Endothelial cell of umbilical vein (primary cell): ENCODE results near the gene ANP32B. TPM values are rescaled to one million over a fixed set of nuclear protein-coding genes. Genes with fewer than 3 reads are reported as not detected.

ENCODE experiments used
- BruUV-seq: library from RNA; stranded (reverse); fragments of 400-500 nt; replicated peaks from 2 replicates; lab custom pipeline; 2021; lab: Mats Ljungman, UMichigan
- CTCF ChIA-PET: fragments of 300-600, 350-600 bp; sonication (Branson Sonifier 250); formaldehyde crosslinking; loops from one replicate; lab custom pipeline; 2021; ENCODE audit warnings: antibody characterized with exemption, inconsistent platforms; lab: Charles Lee
- POLR2A ChIA-PET: fragments of 300-600, 350-600 bp; sonication (Branson Sonifier 250); formaldehyde crosslinking; loops from one replicate; lab custom pipeline; 2021; ENCODE audit warnings: antibody characterized with exemption, inconsistent platforms; lab: Charles Lee
- DNase-seq: peaks from one replicate; pipeline ENCODE4 v3.0.0-alpha.2; 2011; ENCODE audit warnings: low read depth, low spot score
- FAIRE-seq: peaks from 2 replicates; lab custom pipeline; 2011; peaks lifted over from hg19 to GRCh38; lab: Jason Lieb, UNC
- H2AFZ ChIP-seq: 2 replicates; pipeline ENCODE4 v1.6.0; 2012; ENCODE audit warnings: low read depth, low read length, control low read depth, inconsistent platforms
- H3K27ac ChIP-seq: 2 replicates; pipeline ENCODE4 v1.5.1; 2011; ENCODE audit warnings: low read depth, mild to moderate bottlenecking, control low read depth, low read length, moderate library complexity; ENCODE audit not compliant: insufficient read depth
- H3K27me3 ChIP-seq, 2 experiments: 2 replicates each; pipeline versions ENCODE4 v1.6.0 to v1.6.1; 2011; ENCODE audit warnings: low read length in 2 of 2, mixed read lengths in 1 of 2; ENCODE audit not compliant: control insufficient read depth in 2 of 2, insufficient read depth in 2 of 2
- H3K36me3 ChIP-seq, 2 experiments: 2 replicates in 1 of 2; 3 replicates in 1 of 2; pipeline ENCODE4 v1.5.1; 2011; ENCODE audit warnings: low read length in 2 of 2, mild to moderate bottlenecking in 1 of 2, moderate library complexity in 1 of 2; ENCODE audit not compliant: control insufficient read depth in 2 of 2, insufficient read depth in 2 of 2; ENCODE audit errors: extremely low read depth in 1 of 2
- H3K4me1 ChIP-seq: 3 replicates; pipeline ENCODE4 v1.5.1; 2011; ENCODE audit warnings: mild to moderate bottlenecking, low read length; ENCODE audit not compliant: control insufficient read depth, insufficient read depth; ENCODE audit errors: extremely low read depth
- H3K4me2 ChIP-seq: 2 replicates; pipeline ENCODE4 v1.6.1; 2011; ENCODE audit warnings: low read length, control low read depth, mixed read lengths; ENCODE audit not compliant: insufficient read depth
- H3K4me3 ChIP-seq, 3 experiments: fragments of 200-600 bp in 1 of 3; sonication (generic), shearing (Covaris generic) in 1 of 3; replicated peaks in 1 of 3; 2 replicates each; pipeline ENCODE4 v1.5.1; 2011 to 2016; ENCODE audit warnings: control low read depth in 3 of 3, low read length in 3 of 3, mild to moderate bottlenecking in 2 of 3, inconsistent platforms in 1 of 3, low read depth in 1 of 3, moderate library complexity in 1 of 3; ENCODE audit not compliant: insufficient read depth in 1 of 3
- H3K79me2 ChIP-seq: 2 replicates; pipeline ENCODE4 v1.6.0; 2012; ENCODE audit warnings: low read length, inconsistent platforms; ENCODE audit not compliant: control insufficient read depth, insufficient read depth
- H3K9ac ChIP-seq: replicated peaks from 2 replicates; pipeline ENCODE3; 2011; ENCODE audit warnings: low read length, control low read depth; ENCODE audit not compliant: insufficient read depth; ENCODE audit errors: extremely low read depth
- H3K9me1 ChIP-seq: replicated peaks from 3 replicates; pipeline ENCODE4 v1.6.0; 2011; ENCODE audit warnings: mild to moderate bottlenecking, low read length; ENCODE audit not compliant: control insufficient read depth, insufficient read depth; ENCODE audit errors: extremely low read depth
- H3K9me3 ChIP-seq: replicated peaks from 2 replicates; pipeline ENCODE4 v1.5.1; 2012; ENCODE audit warnings: low read length, inconsistent platforms; ENCODE audit not compliant: control insufficient read depth, insufficient read depth
- H4K20me1 ChIP-seq: replicated peaks from 2 replicates; pipeline ENCODE3; 2011; ENCODE audit warnings: mild to moderate bottlenecking, low read length; ENCODE audit not compliant: control insufficient read depth, insufficient read depth; ENCODE audit errors: extremely low read depth
- CTCF ChIP-seq, 2 donors: IDR thresholded peaks; 1 replicate in 1 of 2; 2 replicates in 1 of 2; pipeline ENCODE4 v1.5.1; 2011; ENCODE audit warnings: low read length in 2 of 2, mild to moderate bottlenecking in 2 of 2, moderate library complexity in 2 of 2, control low read depth in 1 of 2, inconsistent platforms in 1 of 2, low read depth in 1 of 2; ENCODE audit not compliant: insufficient read depth in 1 of 2; ENCODE audit errors: extremely low read depth in 1 of 2
- EZH2 ChIP-seq: IDR thresholded peaks from 2 replicates; pipeline ENCODE4 v1.6.1; 2012; ENCODE audit warnings: borderline replicate concordance, low read depth, mild to moderate bottlenecking, moderate library complexity, low read length, inconsistent platforms; ENCODE audit not compliant: severe bottlenecking
- FOS ChIP-seq: IDR thresholded peaks from 2 replicates; pipeline ENCODE4 v1.6.1; 2011; ENCODE audit warnings: mild to moderate bottlenecking, low read length, moderate library complexity, borderline replicate concordance; ENCODE audit not compliant: insufficient read depth
- GATA2 ChIP-seq: IDR thresholded peaks from 2 replicates; pipeline ENCODE4 v1.7.0; 2011; ENCODE audit warnings: low read depth, mild to moderate bottlenecking, moderate library complexity, mixed read lengths, low read length; ENCODE audit not compliant: insufficient read length, insufficient read depth
- JUN ChIP-seq: IDR thresholded peaks from 2 replicates; pipeline ENCODE4 v1.6.1; 2011; ENCODE audit warnings: borderline replicate concordance, low read depth; ENCODE audit not compliant: insufficient read length, insufficient read depth
- MAX ChIP-seq: IDR thresholded peaks from 2 replicates; pipeline ENCODE4 v1.6.1; 2011; ENCODE audit not compliant: insufficient read depth, insufficient read length
- MYC ChIP-seq: IDR thresholded peaks from one replicate; pipeline ENCODE4 v1.6.1; 2011; ENCODE audit warnings: mild to moderate bottlenecking, low read depth, low read length
- POLR2A ChIP-seq: IDR thresholded peaks from 2 replicates; pipeline ENCODE4 v1.6.1; 2012; ENCODE audit warnings: low read depth, mild to moderate bottlenecking, control low read depth, low read length
- POLR2AphosphoS5 ChIP-seq: IDR thresholded peaks from 2 replicates; pipeline ENCODE4 v1.6.1; 2012; ENCODE audit warnings: low read depth, mild to moderate bottlenecking, control low read depth, low read length, moderate library complexity; ENCODE audit not compliant: insufficient read depth
- dilution Hi-C: fragments of 300-500 bp; cut with MboI; formaldehyde crosslinking; loops from one replicate; pipeline ENCODE4 v1.15.0; 2019; ENCODE audit warnings: low sequenced_read_pairs; ENCODE audit not compliant: extremely low pct_ligation_motif_present
- intact Hi-C: fragments of 100-400 bp; cut with micrococcal nuclease; formaldehyde crosslinking; loops from one replicate; pipeline ENCODE4 v1.10.0; 2022
- polyA plus RNA-seq, 4 experiments: library from polyadenylated mRNA; depleted of rRNA in 3 of 4; stranded (reverse) in 3 of 4; unstranded in 1 of 4; fragments of >200 nt; gene quantifications; 2 replicates each; pipeline versions ENCODE4 v1.2.1 to v1.2.3, GENCODE V29; 2011 to 2012; ENCODE audit warnings: missing spikeins in 1 of 4
- total RNA-seq: library from RNA; stranded (reverse); gene quantifications from 2 replicates; pipeline ENCODE4 v1.2.3, GENCODE V29; 2021

Gene ANP32B
- total and polyA plus RNA-seq, 2 donors (not counting 3 experiments of a cell fraction or from before 2014, with no cell fraction given): 13.9 to 173 TPM

GRCh38 chr9:97962575-97962974 is 20.6 kb upstream of the ANP32B start:
- no peak overlapping the region for H2AFZ ChIP-seq
- H3K36me3 ChIP-seq: no peaks in the 10 kb centered on the region
- H3K27me3 ChIP-seq: peaks cover 11 to 22% of the 10 kb centered on the region in 2 experiments
- DNase-seq: no peak
- no peak for TF ChIP-seq GATA2
- no peak for TF ChIP-seq EZH2
- TF ChIP-seq MYC: no peak
- no peak for TF ChIP-seq POLR2AphosphoS5
- TF ChIP-seq POLR2A: no peak
- no peak for TF ChIP-seq CTCF (IDR thresholded peaks at IDR 0.05; ENCODE audit: extremely low read depth in 1 of 2, insufficient read depth in 1 of 2, low read depth in 1 of 2, low read length in 2 of 2)
- no peak for TF ChIP-seq FOS
- no peak for TF ChIP-seq MAX
- no peak for TF ChIP-seq JUN
- H3K9ac ChIP-seq: no peak overlapping the region
- BruUV-seq: no TSS peak
- dilution Hi-C loops: no loop called here
- no peak overlapping the region for H3K4me3 ChIP-seq
- H4K20me1 ChIP-seq: no peaks in the 10 kb centered on the region
- no peaks in the 10 kb centered on the region for H3K79me2 ChIP-seq
- H3K4me1 ChIP-seq: no peaks in the 10 kb centered on the region
- FAIRE-seq: no peak
- no peaks in the 10 kb centered on the region for H3K9me3 ChIP-seq
- H3K9me1 ChIP-seq: no peaks in the 10 kb centered on the region
- no peak overlapping the region for H3K4me2 ChIP-seq
- intact Hi-C loops: no loop called here
- H3K27ac ChIP-seq: no peak overlapping the region
- ChIA-PET CTCF (interaction anchor here (0.6 to 1.9 kb wide), 5 partner anchors 20 to 72 kb away, joined by 3 to 8 read pairs (median 4); partner anchors contain the start of gene ANP32B), POLR2A (no interaction called here)
